Activated CD8-positive, alpha-beta T cell treated with anti-CD3 and anti-CD28 coated beads, Interleukin-2, amount 10 ng/mL, durations not matched to agents 7 days and 5 days (primary cell): ENCODE measurements around the gene CSTB. TPM values are rescaled to one million over a fixed set of nuclear protein-coding genes. Genes with fewer than 3 reads are reported as not detected.

ENCODE experiments used
- ATAC-seq: fragments of 150-1000 bp; cut with Tn5 transposase; one replicate; pipeline ENCODE4 v1.10.0; 2021; ENCODE audit warnings: moderate library complexity
- CTCF ChIA-PET: fragments of 350-600 bp; sonication (Branson Sonifier 250); formaldehyde crosslinking; loops from one replicate; lab custom pipeline; 2021; ENCODE audit warnings: antibody characterized with exemption; lab: Charles Lee
- POLR2A ChIA-PET: fragments of 350-600 bp; sonication (Branson Sonifier 250); formaldehyde crosslinking; loops from one replicate; lab custom pipeline; 2021; ENCODE audit warnings: antibody characterized with exemption; lab: Charles Lee
- DNase-seq: peaks from one replicate; pipeline ENCODE4 v3.0.0-alpha.2; 2020
- H3K27ac Mint-ChIP-seq: one replicate; pipeline ENCODE4 v1.8.0; 2021; ENCODE audit warnings: mild to moderate bottlenecking, mixed read lengths
- H3K27me3 Mint-ChIP-seq: one replicate; pipeline ENCODE4 v1.8.0; 2021; ENCODE audit warnings: low read depth, mixed read lengths
- H3K36me3 Mint-ChIP-seq: one replicate; pipeline ENCODE4 v1.8.0; 2021; ENCODE audit warnings: low read depth, mixed read lengths
- H3K4me1 Mint-ChIP-seq: one replicate; pipeline ENCODE4 v1.8.0; 2021; ENCODE audit warnings: low read depth, mixed read lengths
- H3K4me3 Mint-ChIP-seq: one replicate; pipeline ENCODE4 v1.8.0; 2021; ENCODE audit warnings: mild to moderate bottlenecking, mixed read lengths
- H3K9me3 Mint-ChIP-seq: one replicate; pipeline ENCODE4 v1.8.0; 2022; ENCODE audit warnings: mixed read lengths; ENCODE audit not compliant: insufficient read depth
- total RNA-seq, 2 experiments: library from RNA; stranded (reverse); gene quantifications; one replicate each; pipeline ENCODE4 v1.2.3, GENCODE V29; 2021

Gene CSTB
- total RNA-seq, 2 experiments from 2014 or later, result 50.2 to 54.4 TPM

DNA sequence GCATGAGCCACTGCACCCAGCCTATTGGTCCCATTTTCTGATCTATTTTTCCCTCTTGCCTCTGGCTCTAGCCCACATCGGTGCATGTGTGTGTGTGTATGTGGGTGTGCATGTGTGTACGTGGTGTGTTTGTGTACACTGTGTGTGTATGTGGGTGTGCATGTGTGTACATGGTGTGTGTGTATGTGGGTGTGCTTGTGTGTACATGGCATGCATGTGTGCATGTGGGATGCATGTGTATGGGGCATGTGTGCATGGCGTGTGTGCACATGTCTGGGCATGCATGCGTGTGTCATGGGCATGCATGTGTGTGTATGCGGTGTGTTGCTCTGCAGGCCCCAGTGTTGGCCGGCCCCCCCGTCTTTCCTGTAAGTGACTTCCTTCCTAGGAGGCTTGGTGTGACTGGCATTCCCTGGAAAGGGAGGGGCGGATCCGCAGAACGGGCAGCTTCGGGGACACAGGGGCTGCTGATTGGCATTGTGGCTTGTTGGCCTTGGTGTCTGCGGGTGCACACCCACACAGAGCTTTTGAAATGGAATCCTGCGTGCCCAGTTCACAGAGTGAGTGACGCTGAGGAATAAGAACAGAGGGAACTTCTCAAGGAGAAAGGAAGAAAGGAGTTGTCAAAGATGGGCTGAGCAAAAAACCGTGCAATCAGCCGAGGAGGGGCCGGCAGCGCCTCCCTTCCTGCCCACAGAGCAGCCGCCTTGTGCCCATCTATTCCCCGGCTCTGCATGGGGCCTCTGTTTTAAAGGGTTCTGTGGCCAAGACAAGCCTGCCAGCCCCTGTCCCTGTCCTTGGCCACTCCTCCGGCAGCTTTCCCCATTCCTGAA lies 49.2 kb downstream of the CSTB start:
- ATAC-seq (no peak), DNase-seq (no peak)
- Mint-ChIP-seq H3K36me3 (peaks cover 26% of the 10 kb centered on the region), H3K4me1 (peaks cover 63% of the 10 kb centered on the region), H3K27ac (peak overlapping the region; percentile 65), H3K4me3 (peak overlapping the region; percentile 78), H3K9me3 (no peaks in the 10 kb centered on the region), H3K27me3 (no peaks in the 10 kb centered on the region)
- CTCF ChIA-PET, result no interaction called here
- POLR2A ChIA-PET, result no interaction called here

Other genes starting within 250 kb of the CSTB start
- gene HSF2BP, start 116.8 kb downstream of the CSTB start, total RNA-seq, result under 1 TPM; 0.18 to 0.24 TPM
- gene RRP1B, start 116.7 kb downstream of the CSTB start, total RNA-seq, result 10 to 100 TPM; 57.5 to 58.3 TPM
- gene PDXK, start 57.2 kb downstream of the CSTB start, total RNA-seq, result 100 to 1,000 TPM in 1 of 2 experiments, 10 to 100 TPM in 1; 94.5 to 100 TPM
- gene RRP1, start 13.3 kb upstream of the CSTB start, total RNA-seq, result 10 to 100 TPM; 32.8 to 34.4 TPM
- 10 to 100 TPM; 70.4 to 72.5 TPM for gene AGPAT3, start 88.9 kb upstream of the CSTB start, total RNA-seq
- 10 to 100 TPM; 72.2 to 82.7 TPM for gene TRAPPC10, start 236.0 kb upstream of the CSTB start, total RNA-seq